Mononuclear cell (primary cell): ENCODE data around the gene MEF2D. TPM values are rescaled to one million over a fixed set of nuclear protein-coding genes. Genes with fewer than 3 reads are reported as not detected.

ENCODE experiments used
- H3K27me3 ChIP-seq: 2 replicates; pipeline ENCODE4 v1.6.0; 2011; ENCODE audit warnings: low read length, control low read depth; ENCODE audit not compliant: insufficient read depth
- H3K4me1 ChIP-seq: 2 replicates; pipeline ENCODE4 v1.5.1; 2011; ENCODE audit warnings: mild to moderate bottlenecking, low read length, control low read depth; ENCODE audit not compliant: insufficient read depth
- H3K4me3 ChIP-seq: 2 replicates; pipeline ENCODE4 v1.5.1; 2011; ENCODE audit warnings: mild to moderate bottlenecking, low read length, moderate library complexity
- H3K9me3 ChIP-seq: 2 replicates; pipeline ENCODE4 v1.5.1; 2011; ENCODE audit warnings: low read depth, mild to moderate bottlenecking, control low read depth, low read length
- total RNA-seq: library from RNA; depleted of rRNA; stranded (reverse); fragments of >200 nt; gene quantifications from one replicate; pipeline ENCODE4 v1.2.3, GENCODE V29; 2012

Gene MEF2D
- total RNA-seq, 1 donor = 52.7 TPM

DNA sequence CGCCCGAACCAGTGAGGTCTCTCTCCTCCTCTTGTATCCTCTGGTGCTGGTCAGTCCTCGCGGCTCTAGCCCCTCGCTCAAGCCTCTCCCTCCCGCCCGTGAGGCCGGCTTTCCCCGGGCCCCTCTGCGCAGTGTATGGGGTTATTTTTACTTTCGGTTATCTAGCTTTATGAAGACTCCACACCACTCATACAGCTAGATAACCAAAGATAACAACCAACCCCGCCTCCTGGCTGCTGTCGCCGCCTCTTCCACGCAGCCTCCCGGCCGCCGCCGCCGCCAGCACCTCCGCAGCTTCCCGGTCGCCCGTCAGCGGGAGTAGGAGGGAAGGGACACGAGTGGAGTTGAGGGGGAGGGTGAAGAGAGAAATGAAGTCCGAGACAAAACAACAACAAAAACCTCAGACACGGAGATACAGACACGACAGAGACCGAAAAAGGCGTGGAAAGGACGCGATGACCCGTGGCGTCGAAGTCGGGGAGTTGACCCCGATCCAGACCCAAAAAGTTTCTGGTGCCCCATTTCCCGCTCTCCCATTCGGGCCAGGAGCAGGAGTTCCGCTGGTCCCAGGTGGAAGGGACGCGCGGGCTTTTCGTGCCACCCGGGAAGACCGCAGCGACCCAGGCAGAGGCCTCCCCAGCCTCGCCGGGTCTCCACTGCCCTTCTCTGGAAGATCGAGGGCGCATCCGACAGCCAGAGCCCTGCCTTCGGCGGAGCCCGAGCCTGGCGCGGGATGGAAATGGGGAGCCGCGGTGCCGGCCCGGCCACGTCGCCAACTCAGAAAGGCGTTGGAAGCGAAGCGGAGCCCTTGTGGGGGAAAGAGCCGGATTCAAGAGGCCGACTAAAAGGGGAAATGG is 80.1 kb downstream of the MEF2D start:
- H3K27me3 ChIP-seq = peaks cover 99% of the 10 kb centered on the region

DNA sequence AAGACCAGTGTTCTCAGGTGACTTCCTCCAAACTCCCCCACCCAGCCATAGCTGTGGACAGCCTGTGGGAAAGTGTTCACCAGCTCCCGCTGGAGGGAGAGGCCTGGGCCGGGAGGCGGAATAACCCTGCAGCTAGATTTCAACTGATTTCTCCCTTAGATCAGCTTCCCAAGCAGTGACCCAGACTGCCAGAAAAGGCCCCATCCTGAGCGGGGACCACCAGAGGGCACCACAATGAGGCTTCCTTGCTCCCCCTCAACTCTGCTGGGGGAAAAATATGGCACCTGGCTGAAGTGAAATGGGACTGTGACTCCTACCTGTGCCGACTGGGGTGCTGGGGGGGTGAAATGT is 80.7 kb downstream of the MEF2D start:
- peak overlapping the region; percentile 31 for H3K4me3 ChIP-seq
- no peaks in the 10 kb centered on the region for H3K9me3 ChIP-seq
- peaks cover 98% of the 10 kb centered on the region for H3K27me3 ChIP-seq
- peaks cover 31% of the 10 kb centered on the region for H3K4me1 ChIP-seq

More for the DNA sequence above, 80.1 kb downstream of the MEF2D start:
- no peaks in the 10 kb centered on the region for H3K9me3 ChIP-seq
- peaks cover 31% of the 10 kb centered on the region for H3K4me1 ChIP-seq
- peak overlapping the region; percentile 31 for H3K4me3 ChIP-seq

DNA sequence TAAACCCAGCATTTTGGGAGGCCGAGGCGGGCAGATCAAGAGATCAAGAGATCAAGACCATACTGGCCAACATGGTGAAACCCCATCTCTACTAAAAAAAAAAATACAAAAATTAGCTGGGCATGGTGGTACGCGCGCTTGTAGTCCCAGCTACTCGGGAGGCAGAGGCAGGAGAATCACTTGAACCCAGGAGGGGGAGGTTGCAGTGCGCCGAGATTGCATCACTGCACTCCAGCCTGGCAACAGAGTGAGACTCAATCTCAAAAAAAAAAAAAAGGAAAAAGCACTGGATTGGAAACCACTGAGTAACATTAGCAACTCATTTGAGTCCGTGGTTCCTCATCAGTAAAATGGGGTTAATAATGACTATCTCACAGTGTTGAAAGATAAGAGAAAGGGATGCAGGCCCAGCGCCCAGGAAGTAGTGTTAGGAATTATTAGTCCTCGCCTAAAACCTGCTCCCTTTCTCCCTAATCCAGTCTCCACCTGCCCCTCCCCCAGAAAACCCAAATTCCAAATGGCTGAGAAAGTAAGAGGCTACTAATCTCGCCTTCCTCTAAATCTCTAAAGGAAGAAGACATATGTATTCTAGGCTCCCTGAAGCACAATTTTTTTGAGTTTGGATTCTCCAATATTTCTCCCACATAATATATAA is 82.0 kb downstream of the MEF2D start:
- H3K27me3 ChIP-seq = peaks cover 95% of the 10 kb centered on the region
- no peaks in the 10 kb centered on the region for H3K9me3 ChIP-seq
- H3K4me3 ChIP-seq = no peak overlapping the region
- peaks cover 31% of the 10 kb centered on the region for H3K4me1 ChIP-seq

DNA sequence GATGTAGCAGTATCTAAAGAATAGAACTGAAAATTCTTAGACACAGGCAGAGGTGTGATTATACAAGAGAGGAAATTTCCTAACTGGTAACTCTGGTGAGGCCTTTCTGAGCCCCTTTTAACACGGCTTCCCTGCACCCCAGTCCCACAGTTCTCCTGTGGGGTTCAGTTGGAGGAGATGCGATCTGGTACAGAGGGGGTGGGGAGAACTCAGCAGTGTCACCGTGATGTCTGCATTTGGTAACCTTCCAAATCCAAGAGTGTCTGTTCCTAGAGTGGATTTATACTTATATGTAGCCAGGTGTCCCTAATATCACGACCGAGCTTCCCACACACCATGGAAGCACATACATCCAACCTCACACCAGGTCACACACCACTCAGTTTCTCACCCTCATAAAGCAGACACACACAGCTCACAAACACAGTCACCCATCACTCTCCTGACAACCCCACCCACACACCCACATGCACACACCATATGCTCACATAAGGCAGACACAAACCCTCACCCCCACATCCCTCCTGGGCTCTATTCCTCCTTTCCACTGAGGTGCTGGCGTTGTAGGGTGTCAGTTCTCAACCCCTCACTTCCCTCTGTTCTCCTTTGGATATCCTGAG is 83.1 kb downstream of the MEF2D start:
- Histone ChIP-seq H3K27me3 (peaks cover 84% of the 10 kb centered on the region), H3K4me1 (peaks cover 31% of the 10 kb centered on the region)

DNA sequence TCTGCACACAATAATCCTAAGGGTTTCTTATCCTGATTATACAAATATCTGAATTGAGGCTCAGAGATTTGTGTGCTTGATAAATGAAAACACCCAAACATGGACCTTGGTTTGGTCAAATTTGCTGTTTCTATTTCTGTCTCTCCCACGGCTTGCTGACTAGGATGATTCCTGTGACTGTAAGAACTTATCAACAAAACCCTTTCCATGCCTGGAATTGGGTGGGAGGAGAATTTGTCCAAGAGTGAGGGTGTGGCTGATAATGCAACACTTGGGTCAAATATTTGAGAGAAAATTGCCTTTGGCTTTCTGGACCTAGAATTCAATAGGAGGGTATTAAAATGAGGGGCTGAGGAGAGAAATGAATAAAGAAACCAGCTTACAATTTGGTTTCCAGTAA is 83.6 kb downstream of the MEF2D start:
- Histone ChIP-seq H3K4me3 (no peak overlapping the region), H3K4me1 (peaks cover 27% of the 10 kb centered on the region), H3K27me3 (peaks cover 79% of the 10 kb centered on the region), H3K9me3 (no peaks in the 10 kb centered on the region)

More for the DNA sequence above, 83.1 kb downstream of the MEF2D start:
- no peaks in the 10 kb centered on the region for H3K9me3 ChIP-seq
- no peak overlapping the region for H3K4me3 ChIP-seq

DNA sequence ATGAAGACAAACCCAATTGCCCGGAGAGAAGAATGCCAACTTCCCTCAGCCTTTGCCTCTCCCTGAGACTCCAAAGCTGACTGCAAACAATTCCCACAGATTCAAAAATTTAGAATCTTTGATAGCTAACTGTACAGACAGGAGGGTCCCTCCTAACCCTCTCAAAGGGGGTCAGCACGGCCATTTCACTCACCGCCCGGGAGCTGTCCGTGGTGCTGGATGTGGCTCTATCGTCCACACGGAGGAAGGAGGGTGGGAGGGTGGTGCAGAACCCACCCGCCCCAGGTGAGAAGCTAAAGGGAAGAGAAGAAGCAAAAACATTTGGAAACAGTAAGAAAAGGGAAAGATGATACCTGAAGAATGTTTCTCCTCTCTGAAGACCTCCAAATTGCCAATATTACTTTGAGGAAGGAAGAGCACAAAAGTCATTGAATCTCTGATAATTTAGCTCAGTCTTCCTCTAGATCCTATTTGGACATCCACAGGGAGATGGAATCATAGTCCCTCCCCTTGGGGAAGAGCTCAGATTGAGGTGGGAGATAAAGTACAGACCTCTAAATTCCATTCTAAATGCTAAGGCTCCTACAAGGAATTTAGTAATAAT is 86.0 kb downstream of the MEF2D start:
- Histone ChIP-seq H3K27me3 (peaks cover 55% of the 10 kb centered on the region), H3K4me1 (peaks cover 3% of the 10 kb centered on the region), H3K9me3 (no peaks in the 10 kb centered on the region), H3K4me3 (no peak overlapping the region)

Other genes with a start within 250 kb of the MEF2D start
- gene SMG5, start 217.9 kb downstream of the MEF2D start, total RNA-seq = 38.8 TPM
- gene TMEM79, start 216.4 kb downstream of the MEF2D start, total RNA-seq = 0.42 TPM
- gene GLMP, start 205.1 kb downstream of the MEF2D start, total RNA-seq = 16.5 TPM
- not detected for gene VHLL, start 201.5 kb downstream of the MEF2D start, total RNA-seq
- gene CCT3, start 162.5 kb downstream of the MEF2D start, total RNA-seq = 119 TPM
- gene TSACC, start 162.2 kb downstream of the MEF2D start, total RNA-seq = not detected
- gene RHBG, start 131.6 kb downstream of the MEF2D start, total RNA-seq = not detected
- gene IQGAP3, start 71.8 kb upstream of the MEF2D start, total RNA-seq = 0.10 TPM
- 1.2 TPM for gene TTC24, start 78.9 kb upstream of the MEF2D start, total RNA-seq
- 23.9 TPM for gene NAXE, start 91.0 kb upstream of the MEF2D start, total RNA-seq
- gene GPATCH4, start 100.7 kb upstream of the MEF2D start, total RNA-seq = 15.0 TPM
- 0.21 TPM for gene HAPLN2, start 118.6 kb upstream of the MEF2D start, total RNA-seq
- not detected for gene BCAN, start 141.3 kb upstream of the MEF2D start, total RNA-seq
- not detected for gene NES, start 176.6 kb upstream of the MEF2D start, total RNA-seq
- 0.42 TPM for gene CRABP2, start 204.8 kb upstream of the MEF2D start, total RNA-seq
- 5.0 TPM for gene METTL25B, start 227.7 kb upstream of the MEF2D start, total RNA-seq
- 36.0 TPM for gene ISG20L2, start 228.0 kb upstream of the MEF2D start, total RNA-seq
- 3.9 TPM for gene MRPL24, start 240.3 kb upstream of the MEF2D start, total RNA-seq